ENCODE results near the gene UBE2G2.

The UBE2G2 gene

GRCh38 chr21:44749116-44749758 is 52.4 kb downstream of the UBE2G2 start:
- DNase-seq: no peak

GRCh38 chr21:44748621-44749020 is 53.0 kb downstream of the UBE2G2 start:
- DNase-seq: no peak

GRCh38 chr21:44742418-44743153 is 59.0 kb downstream of the UBE2G2 start:
- no peak for DNase-seq

GRCh38 chr21:44741921-44742320 is 59.7 kb downstream of the UBE2G2 start:
- no peak for DNase-seq

GRCh38 chr21:44740742-44741141 is 60.9 kb downstream of the UBE2G2 start:
- no peak for DNase-seq

- DNase-seq: no peak
Measured at GRCh38 chr21:44739316-44739715, 62.3 kb downstream of the UBE2G2 start.

GRCh38 chr21:44738621-44739020 is 63.0 kb downstream of the UBE2G2 start:
- DNase-seq: no peak

- peak; percentile 12 for DNase-seq
Measured at GRCh38 chr21:44737706-44738354, 63.8 kb downstream of the UBE2G2 start.

- no peak for DNase-seq
Measured at GRCh38 chr21:44736291-44737004, 65.2 kb downstream of the UBE2G2 start.

GRCh38 chr21:44735821-44736220 is 65.8 kb downstream of the UBE2G2 start:
- DNase-seq: no peak

GRCh38 chr21:44734841-44735240 is 66.8 kb downstream of the UBE2G2 start:
- DNase-seq: no peak

GRCh38 chr21:44734026-44734745 is 67.4 kb downstream of the UBE2G2 start:
- DNase-seq: no peak

- no peak for DNase-seq
Measured at GRCh38 chr21:44732956-44733355, 68.7 kb downstream of the UBE2G2 start.

GRCh38 chr21:44732263-44732662 is 69.4 kb downstream of the UBE2G2 start:
- no peak for DNase-seq

- no peak for DNase-seq
Measured at GRCh38 chr21:44730951-44731579, 70.6 kb downstream of the UBE2G2 start.

- DNase-seq: no peak
Measured at GRCh38 chr21:44730028-44730395, 71.6 kb downstream of the UBE2G2 start.

GRCh38 chr21:44729336-44730027 is 72.1 kb downstream of the UBE2G2 start:
- no peak for DNase-seq

GRCh38 chr21:44728716-44729115 is 72.9 kb downstream of the UBE2G2 start:
- no peak for DNase-seq

GRCh38 chr21:44727757-44728156 is 73.9 kb downstream of the UBE2G2 start:
- no peak for DNase-seq

GRCh38 chr21:44727321-44727720 is 74.3 kb downstream of the UBE2G2 start:
- no peak for DNase-seq

GRCh38 chr21:44726826-44727225 is 74.8 kb downstream of the UBE2G2 start:
- no peak for DNase-seq

All from fibroblast of skin of back (primary cell).